Left kidney (tissue), 8 donors: ENCODE data around the gene UBE2I. TPM values are rescaled to one million over a fixed set of nuclear protein-coding genes. Genes with fewer than 3 reads are reported as not detected.
"Not testable (repeated sequence)": the region's sequence is repeated elsewhere in the genome, so short reads cannot be mapped to it uniquely, and the experiment has no call there.

ENCODE experiments used
- DNase-seq: peaks from one replicate; pipeline ENCODE4 v3.0.0-alpha.2; 2013
- long read RNA-seq, 8 donors: transcript quantifications; one replicate each; lab custom pipeline, GENCODE V29; 2026
- polyA plus RNA-seq: library from polyadenylated mRNA; unstranded; fragments of 120-200 nt; gene quantifications from one replicate; pipeline ENCODE4 v1.2.1, GENCODE V29; 2013; ENCODE audit not compliant: insufficient read length

Gene UBE2I
- polyA plus RNA-seq = 162 TPM
- long read RNA-seq, donor 1, transcript UBE2I-212 (1 exons, 2,642 nt) = minor isoform, 14 of 168 reads
- long read RNA-seq, donor 1, transcript UBE2I-219 (3 exons, 498 nt) = minor isoform, 13 of 168 reads
- long read RNA-seq, donor 1, transcript UBE2I-203 (7 exons, 2,976 nt) = major isoform, 97 of 168 reads
- long read RNA-seq, donor 1, partial matches to known transcripts = 33 of 168 reads
- long read RNA-seq, donor 1, other reads (novel, unspliced or antisense) = 0 of 168 reads
- long read RNA-seq, donor 2, transcript UBE2I-219 (3 exons, 498 nt) = minor isoform, 6 of 127 reads
- long read RNA-seq, donor 2, transcript UBE2I-203 (7 exons, 2,976 nt) = major isoform, 83 of 127 reads
- long read RNA-seq, donor 2, transcript UBE2I-208 (4 exons, 1,771 nt) = minor isoform, 6 of 127 reads
- long read RNA-seq, donor 2, transcript UBE2I-212 (1 exons, 2,642 nt) = minor isoform, 7 of 127 reads
- long read RNA-seq, donor 2, partial matches to known transcripts = 20 of 127 reads
- long read RNA-seq, donor 2, other reads (novel, unspliced or antisense) = 0 of 127 reads
- long read RNA-seq, donor 3, transcript UBE2I-212 (1 exons, 2,642 nt) = minor isoform, 9 of 99 reads
- long read RNA-seq, donor 3, transcript UBE2I-219 (3 exons, 498 nt) = minor isoform, 5 of 99 reads
- long read RNA-seq, donor 3, transcript UBE2I-203 (7 exons, 2,976 nt) = major isoform, 56 of 99 reads
- long read RNA-seq, donor 3, partial matches to known transcripts = 24 of 99 reads
- long read RNA-seq, donor 3, other reads (novel, unspliced or antisense) = 0 of 99 reads
- long read RNA-seq, donor 4, partial matches to known transcripts = 5 of 14 reads
- long read RNA-seq, donor 4, other reads (novel, unspliced or antisense) = 0 of 14 reads
- long read RNA-seq, donor 5, transcript UBE2I-203 (7 exons, 2,976 nt) = major isoform, 141 of 183 reads
- long read RNA-seq, donor 5, transcript UBE2I-219 (3 exons, 498 nt) = minor isoform, 5 of 183 reads
- long read RNA-seq, donor 5, partial matches to known transcripts = 21 of 183 reads
- long read RNA-seq, donor 5, other reads (novel, unspliced or antisense) = 6 of 183 reads
- long read RNA-seq, donor 6, transcript UBE2I-203 (7 exons, 2,976 nt) = major isoform, 125 of 198 reads
- long read RNA-seq, donor 6, transcript UBE2I-215 (5 exons, 884 nt) = minor isoform, 5 of 198 reads
- long read RNA-seq, donor 6, transcript UBE2I-219 (3 exons, 498 nt) = minor isoform, 9 of 198 reads
- long read RNA-seq, donor 6, transcript UBE2I-208 (4 exons, 1,771 nt) = minor isoform, 5 of 198 reads
- long read RNA-seq, donor 6, partial matches to known transcripts = 43 of 198 reads
- long read RNA-seq, donor 6, other reads (novel, unspliced or antisense) = 5 of 198 reads
- long read RNA-seq, donor 7, transcript UBE2I-219 (3 exons, 498 nt) = minor isoform, 15 of 165 reads
- long read RNA-seq, donor 7, transcript UBE2I-212 (1 exons, 2,642 nt) = minor isoform, 8 of 165 reads
- long read RNA-seq, donor 7, transcript UBE2I-203 (7 exons, 2,976 nt) = major isoform, 114 of 165 reads
- long read RNA-seq, donor 7, partial matches to known transcripts = 19 of 165 reads
- long read RNA-seq, donor 7, other reads (novel, unspliced or antisense) = 0 of 165 reads
- long read RNA-seq, donor 8, transcript UBE2I-203 (7 exons, 2,976 nt) = major isoform, 46 of 57 reads
- long read RNA-seq, donor 8, partial matches to known transcripts = 5 of 57 reads
- long read RNA-seq, donor 8, other reads (novel, unspliced or antisense) = 0 of 57 reads

GRCh38 chr16:1308977-1309885, at the start of gene UBE2I:
Gene UBE2I, plus strand, starts transcription at chr16:1309636. Its CDS starts 4,395 bp downstream, at chr16:1314031.
- DNase-seq = peak; percentile 98

GRCh38 chr16:1259760-1260068, 49.7 kb upstream of the UBE2I start:
- no peak for DNase-seq

- DNase-seq = no peak
These were observed 49.2 kb upstream of the UBE2I start for GRCh38 chr16:1260101-1260680.

- DNase-seq = no peak
These were observed 48.1 kb upstream of the UBE2I start for GRCh38 chr16:1261131-1261892.

GRCh38 chr16:1262210-1262845, 47.1 kb upstream of the UBE2I start:
- DNase-seq = no peak

GRCh38 chr16:1262846-1263221, 46.6 kb upstream of the UBE2I start:
- no peak for DNase-seq

- DNase-seq = no peak
These were observed 45.7 kb upstream of the UBE2I start for GRCh38 chr16:1263591-1264344.

- DNase-seq = no peak
These were observed 44.9 kb upstream of the UBE2I start for GRCh38 chr16:1264345-1265089.

- no peak for DNase-seq
These were observed 44.3 kb upstream of the UBE2I start for GRCh38 chr16:1265090-1265630.

- no peak for DNase-seq
These were observed 43.6 kb upstream of the UBE2I start for GRCh38 chr16:1265826-1266225.

- not testable (repeated sequence) for DNase-seq
These were observed 40.0 kb upstream of the UBE2I start for GRCh38 chr16:1269418-1269817.

- DNase-seq = no peak
These were observed 38.1 kb upstream of the UBE2I start for GRCh38 chr16:1271380-1271723.

GRCh38 chr16:1271724-1272413, 37.6 kb upstream of the UBE2I start:
- DNase-seq = not testable (repeated sequence)

GRCh38 chr16:1272453-1273198, 36.8 kb upstream of the UBE2I start:
- no peak for DNase-seq

GRCh38 chr16:1273816-1274215, 35.6 kb upstream of the UBE2I start:
- no peak for DNase-seq
